Activated CD8-positive, alpha-beta memory T cell treated with anti-CD3 and anti-CD28 coated beads for 48 hours (primary cell): ENCODE data around the gene SCYGR4.
"Not testable (repeated sequence)": the region's sequence is repeated elsewhere in the genome, so short reads cannot be mapped to it uniquely, and the experiment has no call there.

Experiments
- DNase-seq, 3 experiments: peaks; one replicate each; pipeline ENCODE4 v3.0.0-alpha.2; 2020; ENCODE audit warnings: low read depth in 2 of 3, low spot score in 2 of 3

Gene SCYGR4, protein sequence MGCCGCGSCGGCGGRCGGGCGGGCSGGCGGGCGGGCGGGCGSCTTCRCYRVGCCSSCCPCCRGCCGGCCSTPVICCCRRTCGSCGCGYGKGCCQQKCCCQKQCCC

GRCh38 chr2:227617316-227618230, at the start of gene SCYGR4:
TSS of gene SCYGR4 (plus strand) at chr2:227617498. CDS start at chr2:227617498, 0 bp downstream.
- DNase-seq, result no peak

GRCh38 chr2:227568852-227569169, 48.5 kb upstream of the SCYGR4 start:
- no peak for DNase-seq

GRCh38 chr2:227570615-227571014, 46.7 kb upstream of the SCYGR4 start:
- no peak for DNase-seq

- DNase-seq, result no peak
These were observed 41.2 kb upstream of the SCYGR4 start for GRCh38 chr2:227576110-227576509.

DNA sequence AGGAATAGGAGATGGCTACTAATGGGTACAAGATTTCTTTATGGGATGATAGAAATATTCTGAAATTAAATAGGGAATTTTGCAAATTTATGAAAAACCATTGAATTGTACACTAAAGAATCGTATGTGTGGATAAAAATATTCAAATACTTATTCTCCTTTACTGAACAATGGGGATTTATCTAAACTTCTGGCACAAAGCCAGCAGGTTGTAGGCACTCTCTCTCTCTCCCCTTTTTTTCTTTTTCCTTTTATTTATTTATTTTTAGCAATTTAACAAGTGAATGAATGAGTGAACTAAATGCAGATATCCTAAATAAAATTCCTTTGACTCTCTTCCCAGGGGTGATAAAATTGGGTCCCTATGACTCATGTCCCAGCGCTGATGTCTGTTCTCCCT, 40.5 kb upstream of the SCYGR4 start:
- no peak for DNase-seq

- DNase-seq, result no peak
These were observed 39.7 kb upstream of the SCYGR4 start for GRCh38 chr2:227577555-227577954.

DNA sequence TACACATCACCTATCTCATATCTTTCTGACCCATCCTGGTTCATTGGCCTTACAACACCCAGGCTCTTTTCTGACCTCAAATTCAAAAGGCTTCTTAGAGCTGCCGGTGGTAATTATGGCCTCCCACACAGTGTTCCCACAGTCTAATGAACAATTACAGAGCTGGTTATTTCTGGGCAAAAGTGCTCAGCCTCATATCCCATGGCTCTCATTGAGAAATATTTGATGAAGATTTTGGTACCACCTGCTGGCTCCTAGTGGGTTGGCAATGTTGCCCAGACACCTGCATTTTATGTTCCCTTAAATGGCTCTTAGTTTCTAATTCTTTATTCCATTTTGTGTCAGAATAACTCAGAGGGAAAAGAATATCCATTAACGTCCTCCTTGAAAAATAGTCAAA, 38.7 kb upstream of the SCYGR4 start:
- no peak for DNase-seq

DNA sequence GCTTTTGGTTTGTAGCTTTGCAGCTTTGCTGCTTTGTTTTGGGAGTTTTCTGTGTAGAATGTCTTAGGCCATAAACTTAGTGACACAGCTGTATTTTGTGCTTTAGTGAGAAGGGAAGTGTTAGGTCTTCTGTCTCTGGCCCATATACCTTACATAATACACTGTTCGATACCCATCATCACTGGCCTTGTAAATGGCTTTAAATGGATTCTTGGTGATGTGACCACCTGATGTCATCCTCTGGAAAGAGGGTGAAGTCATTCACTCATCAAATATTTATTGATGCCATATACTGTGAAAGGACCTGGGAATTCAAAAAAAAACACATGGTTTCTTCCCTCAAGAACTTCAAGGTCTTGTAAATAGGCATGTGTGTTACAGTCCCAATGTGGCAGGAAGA, 37.5 kb upstream of the SCYGR4 start:
- no peak for DNase-seq

DNA sequence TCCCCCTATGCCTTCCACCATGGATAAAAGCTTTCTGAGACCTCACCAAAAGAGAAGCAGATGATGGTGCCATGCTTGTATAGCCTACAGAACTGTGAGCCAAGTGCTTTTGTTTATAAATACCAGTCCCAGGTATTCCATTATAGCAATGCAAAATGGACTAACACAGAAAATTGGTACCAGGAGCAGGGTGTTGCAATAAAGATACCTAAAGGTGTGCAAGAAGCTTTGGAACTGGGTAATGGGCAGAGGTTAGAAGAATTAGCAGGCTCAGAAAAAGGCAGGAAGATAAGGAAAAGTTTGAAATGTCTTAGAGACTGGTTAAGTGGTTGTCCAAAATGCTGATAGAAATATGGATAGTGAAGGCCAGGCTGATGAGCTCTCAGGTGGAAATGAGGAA, 34.9 kb upstream of the SCYGR4 start:
- no peak for DNase-seq

DNA sequence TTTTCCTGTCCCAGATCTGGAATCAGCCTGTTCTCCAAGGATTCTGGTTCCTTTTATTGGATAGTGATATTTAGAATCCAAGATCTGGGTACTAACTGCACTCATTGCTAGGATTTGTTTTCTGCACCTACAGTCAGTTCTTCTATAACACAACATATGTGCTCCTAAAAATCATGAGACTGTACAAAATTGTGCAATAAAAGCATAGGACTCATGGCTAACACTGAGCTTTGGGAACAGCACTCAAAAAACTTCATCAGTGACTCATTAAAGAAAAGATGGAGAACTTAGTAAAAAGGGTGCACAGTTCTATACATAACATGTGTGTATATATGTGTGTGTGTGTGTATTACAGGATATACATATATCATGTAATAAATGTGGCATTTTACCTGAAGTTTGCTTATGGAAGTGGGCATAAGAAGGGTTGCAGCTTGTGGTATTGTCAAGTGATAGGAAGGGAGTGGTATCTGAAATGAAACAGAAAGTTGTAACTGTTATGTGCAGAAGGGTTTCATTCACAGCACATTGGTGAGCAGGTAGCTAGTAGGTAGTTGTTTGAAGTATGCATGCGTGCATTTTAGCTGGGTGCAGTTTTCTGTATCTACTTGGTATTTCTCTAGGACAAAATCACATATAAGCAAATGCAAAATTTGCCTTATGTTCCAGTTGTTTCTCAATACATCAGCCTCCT, 24.5 kb upstream of the SCYGR4 start:
- no peak for DNase-seq

GRCh38 chr2:227595797-227596196, 21.5 kb upstream of the SCYGR4 start:
- no peak for DNase-seq

DNA sequence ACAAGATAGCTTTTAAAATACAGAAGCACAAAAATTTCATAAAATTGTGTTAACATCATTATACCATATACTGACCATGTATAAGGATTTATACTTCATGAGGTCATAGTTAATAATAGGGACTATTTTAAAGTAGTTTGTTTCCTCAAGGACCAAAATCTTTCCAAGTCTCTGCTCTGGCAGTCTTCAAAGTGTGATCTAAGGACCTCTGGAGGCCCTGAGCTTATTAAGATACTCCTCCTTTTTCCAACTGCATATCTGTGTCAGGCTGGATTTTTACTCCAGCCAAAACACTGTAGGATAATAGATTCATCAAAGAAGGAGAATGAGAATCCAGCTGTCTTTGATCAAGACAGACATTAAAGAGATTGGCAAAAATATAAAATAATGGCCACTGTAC, 20.3 kb upstream of the SCYGR4 start:
- DNase-seq, result no peak

- DNase-seq, result no peak
These were observed 19.3 kb upstream of the SCYGR4 start for GRCh38 chr2:227597998-227598397.

DNA sequence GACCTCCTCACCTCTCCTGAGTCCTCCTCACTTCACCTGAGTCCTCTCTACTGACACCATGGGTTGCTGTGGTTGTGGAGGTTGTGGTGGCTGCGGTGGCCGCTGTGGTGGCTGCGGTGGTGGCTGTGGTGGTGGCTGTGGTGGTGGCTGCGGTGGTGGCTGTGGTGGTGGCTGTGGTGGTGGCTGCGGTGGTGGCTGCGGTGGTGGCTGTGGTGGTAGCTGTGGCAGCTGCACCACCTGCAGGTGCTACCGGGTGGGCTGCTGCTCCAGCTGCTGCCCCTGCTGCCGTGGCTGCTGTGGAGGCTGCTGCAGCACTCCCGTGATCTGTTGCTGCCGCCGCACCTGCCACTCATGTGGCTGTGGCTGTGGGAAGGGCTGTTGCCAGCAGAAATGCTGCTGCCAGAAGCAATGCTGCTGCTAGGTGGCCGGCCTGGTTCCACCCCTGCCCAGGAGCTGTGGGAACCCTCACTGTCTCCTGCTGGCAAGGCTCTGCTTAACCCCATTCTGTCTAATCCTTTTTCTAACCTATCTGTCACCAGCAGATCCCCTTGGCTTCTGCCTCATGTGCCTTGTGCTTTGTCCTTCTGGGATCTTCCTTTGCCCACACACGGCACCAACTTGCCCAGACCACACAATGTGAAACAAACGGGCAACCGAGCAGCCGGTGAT, 18.3 kb upstream of the SCYGR4 start, which contains the start of gene SCYGR2:
SCYGR2 (plus strand) TSS at position 59 of the 669 bp plus-strand sequence; CDS start at position 59, 0 bp downstream.
- not testable (repeated sequence) for DNase-seq

- no peak for DNase-seq
These were observed 14.9 kb upstream of the SCYGR4 start for GRCh38 chr2:227602358-227602757.

DNA sequence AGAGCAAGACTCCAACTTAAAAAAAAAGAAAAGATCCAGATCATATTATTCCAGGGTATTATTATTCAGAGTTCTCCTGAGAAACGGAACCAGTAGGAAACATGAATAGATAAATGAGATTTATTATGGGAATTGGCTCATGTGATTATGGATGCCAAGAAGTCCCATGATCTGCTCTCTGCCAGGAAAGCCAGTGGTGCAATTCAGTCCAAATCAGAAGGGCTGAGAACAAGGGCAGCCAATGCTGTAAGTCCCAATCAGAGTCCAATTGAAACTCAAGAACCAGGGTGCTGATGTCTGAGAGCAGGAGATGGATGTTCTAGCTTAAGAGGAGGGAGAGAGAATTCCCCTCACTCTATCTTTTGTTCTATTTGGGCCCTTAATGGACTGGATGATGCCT, 10.8 kb upstream of the SCYGR4 start:
- no peak for DNase-seq

GRCh38 chr2:227607941-227608340, 9.4 kb upstream of the SCYGR4 start:
- no peak for DNase-seq

DNA sequence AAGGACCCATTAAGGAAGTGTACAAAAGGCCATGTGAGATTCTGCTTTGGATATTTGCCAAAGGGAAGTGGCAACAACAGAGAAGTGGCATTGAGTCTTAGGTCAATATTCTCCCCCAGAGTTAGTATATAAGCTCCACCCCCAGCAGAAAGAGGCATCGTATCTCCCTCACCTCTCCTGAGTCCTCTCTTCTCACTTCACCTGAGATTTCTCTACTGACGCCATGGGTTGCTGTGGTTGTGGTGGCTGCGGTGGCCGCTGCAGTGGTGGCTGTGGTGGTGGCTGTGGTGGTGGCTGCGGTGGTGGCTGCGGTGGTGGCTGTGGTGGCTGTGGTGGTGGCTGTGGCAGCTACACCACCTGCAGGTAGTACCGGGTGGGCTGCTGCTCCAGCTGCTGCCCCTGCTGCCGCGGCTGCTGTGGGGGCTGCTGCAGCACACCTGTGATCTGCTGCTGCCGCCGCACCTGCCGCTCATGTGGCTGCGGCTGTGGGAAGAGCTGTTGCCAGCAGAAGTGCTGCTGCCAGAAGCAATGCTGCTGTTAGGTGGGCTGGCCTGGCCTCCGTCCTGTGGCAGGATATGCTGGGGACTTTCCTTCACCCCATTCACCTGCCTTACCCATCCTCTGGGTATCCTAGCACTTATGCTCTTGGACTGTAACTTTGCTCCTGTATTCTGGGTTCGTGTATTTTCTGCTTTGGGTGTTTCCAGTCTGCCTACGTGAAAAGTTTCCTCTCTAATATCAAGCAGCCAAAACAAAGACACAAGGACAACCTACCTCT, 8.5 kb upstream of the SCYGR4 start:
- no peak for DNase-seq

- no peak for DNase-seq
These were observed 7.2 kb upstream of the SCYGR4 start for GRCh38 chr2:227610123-227610522.

- no peak for DNase-seq
These were observed 4.6 kb upstream of the SCYGR4 start for GRCh38 chr2:227612546-227613271.
